Cardiac muscle cell (in vitro differentiated cells and primary cell): Measurements from ENCODE around the gene CNTNAP4. TPM values are rescaled to one million over a fixed set of nuclear protein-coding genes. Genes with fewer than 3 reads are reported as not detected.
A peak's percentile ranks its signal among the peaks of the same experiment; 100 is the strongest.

Experiments
- DNase-seq, 2 donors: peaks; one replicate each; pipeline versions ENCODE4 v3.0.0 to v3.0.0-alpha.2; 2010 to 2017; ENCODE audit warnings: low read depth in 1 of 2, low spot score in 1 of 2
- H3K27ac ChIP-seq: fragments of 200-600 bp; sonication (generic); 2 replicates; pipeline ENCODE4 v1.5.1; 2016
- H3K27me3 ChIP-seq: fragments of 200-600 bp; sonication (generic); 2 replicates; pipeline ENCODE4 v1.6.0; 2016; ENCODE audit warnings: control low read depth
- H3K36me3 ChIP-seq: fragments of 200-600 bp; sonication (generic); 2 replicates; pipeline ENCODE4 v1.5.1; 2016; ENCODE audit warnings: control low read depth
- H3K4me1 ChIP-seq: fragments of 200-600 bp; sonication (generic); 2 replicates; pipeline ENCODE4 v1.8.1; 2017; ENCODE audit warnings: low read depth, mild to moderate bottlenecking, mixed run types
- H3K4me3 ChIP-seq: fragments of 200-600 bp; sonication (generic); 2 replicates; pipeline ENCODE4 v1.5.1; 2016; ENCODE audit warnings: mild to moderate bottlenecking
- H3K9me3 ChIP-seq: fragments of 200-600 bp; sonication (generic); 2 replicates; pipeline ENCODE4 v1.5.1; 2017; ENCODE audit warnings: low read depth, mild to moderate bottlenecking, control low read depth
- polyA plus RNA-seq: library from polyadenylated mRNA; unstranded; fragments of >200 nt; fragmentation: Nextera tagmentation; extraction: Ambion mirVana; gene quantifications from 2 replicates; pipeline ENCODE4 v1.2.1, GENCODE V29; 2016
- total RNA-seq: library from RNA; depleted of rRNA; stranded (reverse); fragments of >200 nt; gene quantifications from 2 replicates; pipeline ENCODE4 v1.2.3, GENCODE V29; 2016
- TF ChIP-seq, protein P1 (sequence below): IDR thresholded peaks from 2 replicates; pipeline ENCODE4 v1.5.1; 2012; ENCODE audit warnings: low read depth, mild to moderate bottlenecking, low read length

CNTNAP4 gene
- total and polyA plus RNA-seq, 2 experiments from 2014 or later: 1.1 TPM; not detected in 1

GRCh38 chr16:76376988-76377387 lies 99.8 kb downstream of the CNTNAP4 start:
- no peaks in the 10 kb centered on the region for H3K4me1 ChIP-seq
- H3K27me3 ChIP-seq: no peaks in the 10 kb centered on the region
- no peak overlapping the region for H3K4me3 ChIP-seq
- TF ChIP-seq, protein P1, sequence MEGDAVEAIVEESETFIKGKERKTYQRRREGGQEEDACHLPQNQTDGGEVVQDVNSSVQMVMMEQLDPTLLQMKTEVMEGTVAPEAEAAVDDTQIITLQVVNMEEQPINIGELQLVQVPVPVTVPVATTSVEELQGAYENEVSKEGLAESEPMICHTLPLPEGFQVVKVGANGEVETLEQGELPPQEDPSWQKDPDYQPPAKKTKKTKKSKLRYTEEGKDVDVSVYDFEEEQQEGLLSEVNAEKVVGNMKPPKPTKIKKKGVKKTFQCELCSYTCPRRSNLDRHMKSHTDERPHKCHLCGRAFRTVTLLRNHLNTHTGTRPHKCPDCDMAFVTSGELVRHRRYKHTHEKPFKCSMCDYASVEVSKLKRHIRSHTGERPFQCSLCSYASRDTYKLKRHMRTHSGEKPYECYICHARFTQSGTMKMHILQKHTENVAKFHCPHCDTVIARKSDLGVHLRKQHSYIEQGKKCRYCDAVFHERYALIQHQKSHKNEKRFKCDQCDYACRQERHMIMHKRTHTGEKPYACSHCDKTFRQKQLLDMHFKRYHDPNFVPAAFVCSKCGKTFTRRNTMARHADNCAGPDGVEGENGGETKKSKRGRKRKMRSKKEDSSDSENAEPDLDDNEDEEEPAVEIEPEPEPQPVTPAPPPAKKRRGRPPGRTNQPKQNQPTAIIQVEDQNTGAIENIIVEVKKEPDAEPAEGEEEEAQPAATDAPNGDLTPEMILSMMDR: no peak
- no peak overlapping the region for H3K27ac ChIP-seq
- DNase-seq: no peak
- no peaks in the 10 kb centered on the region for H3K9me3 ChIP-seq
- no peaks in the 10 kb centered on the region for H3K36me3 ChIP-seq

- H3K4me3 ChIP-seq: no peak overlapping the region
- no peaks in the 10 kb centered on the region for H3K36me3 ChIP-seq
- H3K4me1 ChIP-seq: no peaks in the 10 kb centered on the region
- no peaks in the 10 kb centered on the region for H3K27me3 ChIP-seq
- H3K9me3 ChIP-seq: no peaks in the 10 kb centered on the region
- no peak overlapping the region for H3K27ac ChIP-seq
- no peak for DNase-seq
- TF ChIP-seq, protein P1: no peak
These were observed 100.8 kb downstream of the CNTNAP4 start for GRCh38 chr16:76378020-76378419.

GRCh38 chr16:76381096-76381495 lies 103.9 kb downstream of the CNTNAP4 start:
- Histone ChIP-seq H3K4me3 (no peak overlapping the region), H3K36me3 (no peaks in the 10 kb centered on the region), H3K27ac (no peak overlapping the region), H3K9me3 (no peaks in the 10 kb centered on the region), H3K27me3 (no peaks in the 10 kb centered on the region), H3K4me1 (no peaks in the 10 kb centered on the region)
- TF ChIP-seq, protein P1: no peak
- peak in 1 of 2 donors; percentile 6 for DNase-seq

DNA sequence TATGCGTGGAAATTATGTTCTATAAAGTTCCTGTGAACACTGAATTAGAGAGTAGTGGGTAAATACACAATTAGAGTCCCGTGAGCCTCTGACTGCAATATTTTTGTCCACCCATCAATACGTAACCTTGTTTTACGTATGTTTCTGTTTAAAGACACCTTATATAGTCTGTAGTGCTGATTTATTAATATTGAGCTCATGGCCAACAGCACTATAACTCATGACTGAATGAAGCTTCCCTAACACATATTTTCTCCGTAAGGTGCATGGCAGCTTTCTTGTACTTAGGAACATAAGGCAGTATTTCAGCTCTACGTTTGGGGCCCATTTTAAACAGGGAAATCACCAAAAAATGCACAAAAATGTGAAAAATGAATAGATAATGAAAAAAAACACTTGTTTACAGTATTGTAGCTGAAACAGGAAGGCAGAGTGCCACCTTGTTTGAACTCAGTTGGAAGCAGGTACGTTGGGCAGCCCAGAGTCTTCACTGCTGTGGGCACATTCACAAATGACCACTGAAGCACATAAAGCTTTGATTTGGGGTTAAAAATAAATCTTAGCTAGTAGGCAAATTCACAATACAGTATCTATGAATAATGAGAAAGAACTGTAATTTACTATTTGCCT lies 108.5 kb downstream of the CNTNAP4 start:
- Histone ChIP-seq H3K27me3 (no peaks in the 10 kb centered on the region), H3K4me3 (no peak overlapping the region), H3K27ac (no peak overlapping the region), H3K36me3 (no peaks in the 10 kb centered on the region), H3K4me1 (peaks cover 4% of the 10 kb centered on the region), H3K9me3 (no peaks in the 10 kb centered on the region)
- no peak for DNase-seq
- TF ChIP-seq, protein P1: no peak

- peaks cover 4% of the 10 kb centered on the region for H3K4me1 ChIP-seq
- H3K27me3 ChIP-seq: no peaks in the 10 kb centered on the region
- DNase-seq: peak in 1 of 2 donors; percentile 91
- H3K9me3 ChIP-seq: no peaks in the 10 kb centered on the region
- no peak overlapping the region for H3K4me3 ChIP-seq
- H3K27ac ChIP-seq: no peak overlapping the region
- TF ChIP-seq, protein P1: no peak
- H3K36me3 ChIP-seq: no peaks in the 10 kb centered on the region
These were observed 109.6 kb downstream of the CNTNAP4 start for GRCh38 chr16:76386784-76387183.
